CMK (cell line): ENCODE data around the gene LHX8.

Source experiments
- DNase-seq: peaks from one replicate; pipeline ENCODE4 v3.0.0-alpha.2; 2010; ENCODE audit warnings: low read depth

LHX8 gene

DNA sequence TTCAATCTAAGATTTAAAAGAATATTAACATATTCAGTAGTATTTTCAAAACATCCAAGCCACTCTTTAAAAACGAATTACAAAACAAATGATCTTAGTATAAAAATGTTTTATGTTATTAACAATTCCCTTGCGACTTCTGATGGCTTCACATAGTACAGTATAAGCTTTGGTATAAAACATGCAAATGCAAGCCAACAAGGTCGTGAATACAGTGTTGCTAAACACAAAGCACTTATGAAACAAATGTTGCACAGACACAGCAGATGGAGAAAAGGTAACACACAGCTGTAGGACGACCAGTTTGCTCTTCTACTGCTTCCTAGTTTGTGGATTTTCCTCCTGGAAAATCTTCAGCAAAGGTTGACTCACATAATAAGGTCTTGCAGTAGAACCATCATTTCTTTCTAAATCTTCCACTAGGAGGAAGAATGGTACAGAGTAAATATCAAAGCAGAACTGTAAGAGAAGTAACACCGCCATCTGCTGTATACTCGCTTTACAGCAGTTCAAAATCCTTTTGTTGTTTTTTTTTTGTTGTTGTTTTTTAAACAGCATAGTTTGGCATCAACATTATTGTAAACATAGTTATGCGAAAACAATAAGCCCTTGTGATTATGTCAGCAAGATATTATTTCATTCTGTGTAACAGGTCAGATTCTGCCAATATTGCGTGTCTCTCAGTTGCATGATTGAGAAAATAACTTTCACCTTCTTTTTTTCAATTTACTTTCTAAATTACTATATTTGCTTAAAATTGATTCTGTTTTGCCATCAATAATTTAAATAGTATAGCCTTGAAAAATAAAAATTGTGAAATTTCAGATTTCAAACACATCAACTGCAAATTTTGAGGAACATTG, 69.5 kb downstream of the LHX8 start:
- peak; percentile 4 for DNase-seq

DNA sequence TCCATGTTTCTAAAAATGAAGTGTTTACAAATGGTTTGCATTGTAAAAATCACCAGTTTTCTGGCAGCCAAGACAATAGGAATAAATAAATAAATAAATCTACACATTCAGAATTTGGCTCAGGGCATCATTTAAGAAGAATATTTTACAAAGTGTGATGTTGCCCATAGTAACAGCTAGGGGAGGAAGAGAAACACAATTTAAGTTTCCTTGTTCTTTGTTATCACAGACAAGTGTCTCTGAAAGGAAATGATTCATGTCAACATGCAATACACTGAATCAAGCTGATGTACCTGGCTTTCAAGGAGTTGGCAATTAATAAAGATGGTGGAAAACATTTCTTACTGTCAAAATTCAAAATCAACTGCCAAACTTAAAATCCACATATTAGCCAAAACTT, 74.7 kb downstream of the LHX8 start:
- no peak for DNase-seq
